Right ventricle myocardium superior (tissue), 1 donor: Measurements from ENCODE around the gene PSMG4. TPM values are rescaled to one million over a fixed set of nuclear protein-coding genes. Genes with fewer than 3 reads are reported as not detected.

Experiments used
- ATAC-seq: fragments of 200-7000 bp; cut with Tn5 transposase; one replicate; pipeline ENCODE4 v1.9.1; 2020; ENCODE audit warnings: mild to moderate bottlenecking; ENCODE audit not compliant: poor library complexity
- DNase-seq: peaks from one replicate; pipeline ENCODE4 v3.0.0-alpha.2; 2020
- intact Hi-C: fragments of 100-400 bp; cut with DNase I; formaldehyde crosslinking; loops from one replicate; pipeline ENCODE4 v1.11.2; 2022
- long read RNA-seq: library from polyadenylated mRNA; unstranded; transcript quantifications from one replicate; pipeline ENCODE4 v2.0.0, GENCODE V29; 2021
- total RNA-seq: library from RNA; stranded (reverse); fragmentation: NEBNext Ultra II Directional; extraction: Animal tissue kit (Norgen Biotek cat#: 25700); gene quantifications from one replicate; pipeline ENCODE4 v1.2.1, GENCODE V29; 2021
- donor health status: DM: no; HTN: yes; CAD: no; lungs with severe emphysema.

PSMG4 gene
- total RNA-seq: 8.9 TPM
- long read RNA-seq, transcript PSMG4-206 (3 exons, 838 nt): major isoform, 6 of 11 reads
- long read RNA-seq, partial matches to known transcripts: 0 of 11 reads
- long read RNA-seq, other reads (novel, unspliced or antisense): 2 of 11 reads

GRCh38 chr6:3258720-3259490 is at the start of gene PSMG4:
Gene PSMG4 (plus strand): TSS chr6:3258947. CDS start chr6:3259023, 76 bp downstream.
- intact Hi-C loops: no loop called here
- peak; percentile 97 for DNase-seq
- peak; percentile 99 for ATAC-seq

DNA sequence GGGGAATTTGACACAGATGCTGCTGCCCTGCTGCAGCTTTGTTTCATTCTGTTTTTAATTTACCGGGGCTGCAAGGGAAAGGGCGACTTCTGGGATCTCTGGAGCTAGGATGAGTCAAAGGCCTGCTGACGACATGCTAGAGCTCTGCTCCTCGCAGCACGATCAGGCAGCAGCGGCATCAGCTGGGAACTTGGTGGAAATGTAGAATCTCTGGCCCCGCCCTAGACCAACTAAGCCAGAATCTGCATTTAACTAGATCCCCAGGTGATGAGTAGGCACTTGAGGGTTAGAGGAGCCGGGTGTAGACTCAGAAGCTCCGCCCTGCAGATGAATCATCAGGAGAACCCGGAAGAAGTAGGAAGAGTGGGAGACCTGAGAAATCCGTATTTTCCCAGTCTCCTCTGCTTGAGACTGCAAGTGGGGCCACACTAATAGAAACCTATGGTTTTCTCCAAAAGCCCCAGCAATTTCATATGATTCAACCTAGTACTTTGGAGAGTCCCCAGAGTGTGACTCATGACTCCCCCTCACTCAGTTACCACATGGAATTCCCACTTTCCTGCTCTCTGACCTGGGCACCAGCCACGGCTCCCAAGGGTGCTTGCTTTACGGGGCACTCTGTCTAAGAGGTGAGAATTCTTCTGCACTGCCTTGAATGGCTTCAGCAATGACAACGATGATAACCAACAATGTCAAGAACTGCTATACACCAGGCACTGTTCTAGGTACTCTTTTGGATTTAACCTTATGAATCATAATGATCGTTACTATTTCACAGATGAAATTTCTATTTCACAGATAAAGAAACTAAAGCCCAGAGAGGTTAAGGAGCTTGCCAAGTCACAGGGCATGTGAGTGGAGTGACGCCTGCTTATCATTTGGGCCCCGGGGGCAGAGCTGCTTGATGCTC is 49.4 kb upstream of the PSMG4 start:
- intact Hi-C loops: no loop called here
- DNase-seq: no peak
- ATAC-seq: peak; percentile 41

DNA sequence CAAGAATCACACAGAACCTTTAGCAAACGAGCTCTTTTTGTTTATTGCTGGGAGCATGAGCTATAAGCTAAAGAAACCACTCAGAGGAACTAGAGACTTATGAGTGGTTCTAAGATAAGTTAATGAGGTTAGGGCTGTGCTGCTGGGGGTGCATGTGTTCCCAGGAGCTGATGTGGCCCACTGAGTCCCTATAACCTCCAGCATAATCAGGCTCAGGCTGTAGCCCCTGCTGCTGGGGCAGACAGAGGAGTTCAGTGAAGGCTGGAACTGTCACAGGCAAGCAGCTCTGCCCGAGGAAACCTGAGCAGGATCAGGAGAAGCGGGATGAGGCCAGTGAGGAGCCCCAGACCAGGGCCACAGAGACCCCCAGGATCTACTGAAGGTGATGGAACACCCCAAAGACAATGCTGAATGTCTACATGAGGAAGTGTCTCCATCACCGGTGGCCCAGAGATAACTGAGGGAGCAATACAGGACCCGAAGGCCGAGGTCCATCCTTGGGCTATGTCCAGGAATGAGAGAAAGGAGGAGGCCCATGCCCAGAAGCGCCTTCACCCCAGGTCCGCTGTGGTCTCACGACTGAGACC is 48.6 kb upstream of the PSMG4 start:
- intact Hi-C loops: no loop called here
- DNase-seq (no peak), ATAC-seq (no peak)

GRCh38 chr6:3211681-3212080 is 47.1 kb upstream of the PSMG4 start:
- intact Hi-C loops: no loop called here
- DNase-seq (no peak), ATAC-seq (no peak)

DNA sequence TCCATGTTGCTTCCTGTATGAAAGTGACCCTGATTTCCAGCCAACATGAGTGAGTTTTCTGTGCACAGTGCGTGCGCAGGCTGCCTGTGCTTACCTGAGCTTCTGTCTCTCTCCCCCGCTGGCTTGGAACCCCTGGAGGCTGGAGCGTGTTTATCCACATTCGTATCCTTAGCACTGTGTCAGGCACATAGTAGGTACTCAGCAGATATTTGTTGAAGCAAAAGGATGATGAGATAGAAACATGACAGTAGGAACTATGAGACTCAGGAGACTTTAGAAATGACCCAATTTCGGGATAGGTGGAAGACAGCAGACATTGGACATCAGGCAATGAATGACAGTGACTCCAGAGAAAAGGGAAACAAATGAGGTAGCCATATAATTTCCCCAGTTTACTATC is 46.5 kb upstream of the PSMG4 start:
- ATAC-seq (no peak), DNase-seq (no peak)
- intact Hi-C loops: no loop called here

GRCh38 chr6:3213334-3213695 is 45.4 kb upstream of the PSMG4 start:
- intact Hi-C loops: no loop called here
- ATAC-seq: no peak

GRCh38 chr6:3214898-3215297 is 43.8 kb upstream of the PSMG4 start:
- DNase-seq (no peak), ATAC-seq (no peak)
- intact Hi-C loops: no loop called here

More at GRCh38 chr6:3213334-3213695, 45.4 kb upstream of the PSMG4 start:
- no peak for DNase-seq

- DNase-seq (no peak), ATAC-seq (no peak)
- intact Hi-C loops: no loop called here
These were observed 41.5 kb upstream of the PSMG4 start for GRCh38 chr6:3217286-3217685.

DNA sequence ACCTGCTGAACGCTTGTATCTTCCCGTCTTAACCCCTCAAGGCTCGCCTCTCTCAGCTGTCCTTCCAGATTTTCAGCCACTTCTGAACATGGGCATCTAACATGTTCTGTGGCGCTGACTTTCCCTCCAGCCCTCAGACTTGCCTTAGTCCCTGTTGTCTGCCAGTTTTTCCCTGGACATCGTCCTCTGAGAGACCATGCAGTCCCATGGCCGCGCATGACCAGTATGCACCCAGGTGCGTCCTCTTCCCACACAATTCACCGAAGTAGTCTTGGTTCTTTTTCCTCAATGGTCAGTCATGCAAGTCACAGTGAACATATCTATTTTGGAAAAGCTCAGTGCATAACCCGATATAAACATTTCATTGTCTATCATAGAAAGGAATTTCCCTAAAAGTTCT is 40.5 kb upstream of the PSMG4 start:
- intact Hi-C loops: no loop called here
- ATAC-seq (no peak), DNase-seq (no peak)

- ATAC-seq: no peak
- no peak for DNase-seq
- intact Hi-C loops: no loop called here
These were observed 38.4 kb upstream of the PSMG4 start for GRCh38 chr6:3220366-3220765.

- intact Hi-C loops: no loop called here
- DNase-seq (no peak), ATAC-seq (no peak)
These were observed 37.2 kb upstream of the PSMG4 start for GRCh38 chr6:3221578-3221977.

GRCh38 chr6:3222506-3223038 is 36.2 kb upstream of the PSMG4 start:
- no peak for DNase-seq
- ATAC-seq: no peak
- intact Hi-C loops: no loop called here

DNA sequence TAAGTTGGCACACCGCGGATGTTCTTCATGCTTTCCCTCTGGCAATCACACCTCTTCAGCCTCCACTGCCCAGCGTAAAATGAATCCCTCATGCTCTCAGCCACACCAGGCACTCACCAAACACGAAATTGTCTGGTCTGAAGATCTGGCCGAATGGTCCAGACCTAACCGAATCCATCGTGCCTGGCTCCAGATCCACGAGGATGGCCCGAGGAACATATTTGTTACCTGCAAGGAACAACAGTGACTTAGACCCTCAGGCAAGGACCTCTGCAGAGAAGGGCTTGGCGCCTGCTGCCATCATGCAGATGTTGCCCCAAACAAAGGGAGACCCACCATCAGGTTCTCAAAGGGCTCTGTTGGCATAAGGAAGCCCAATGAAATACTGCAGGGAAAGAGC is 32.7 kb upstream of the PSMG4 start:
- no peak for DNase-seq
- ATAC-seq: no peak
- intact Hi-C loops: no loop called here

- intact Hi-C loops: no loop called here
- DNase-seq (no peak), ATAC-seq (no peak)
These were observed 32.0 kb upstream of the PSMG4 start for GRCh38 chr6:3226481-3227362.

GRCh38 chr6:3227363-3228045 is 31.2 kb upstream of the PSMG4 start, which contains the start of gene TUBB2B:
Gene TUBB2B (minus strand): TSS chr6:3227653. CDS start chr6:3227543, 110 bp downstream.
- DNase-seq (peak; percentile 44), ATAC-seq (peak; percentile 30)
- intact Hi-C loops: no loop called here

DNA sequence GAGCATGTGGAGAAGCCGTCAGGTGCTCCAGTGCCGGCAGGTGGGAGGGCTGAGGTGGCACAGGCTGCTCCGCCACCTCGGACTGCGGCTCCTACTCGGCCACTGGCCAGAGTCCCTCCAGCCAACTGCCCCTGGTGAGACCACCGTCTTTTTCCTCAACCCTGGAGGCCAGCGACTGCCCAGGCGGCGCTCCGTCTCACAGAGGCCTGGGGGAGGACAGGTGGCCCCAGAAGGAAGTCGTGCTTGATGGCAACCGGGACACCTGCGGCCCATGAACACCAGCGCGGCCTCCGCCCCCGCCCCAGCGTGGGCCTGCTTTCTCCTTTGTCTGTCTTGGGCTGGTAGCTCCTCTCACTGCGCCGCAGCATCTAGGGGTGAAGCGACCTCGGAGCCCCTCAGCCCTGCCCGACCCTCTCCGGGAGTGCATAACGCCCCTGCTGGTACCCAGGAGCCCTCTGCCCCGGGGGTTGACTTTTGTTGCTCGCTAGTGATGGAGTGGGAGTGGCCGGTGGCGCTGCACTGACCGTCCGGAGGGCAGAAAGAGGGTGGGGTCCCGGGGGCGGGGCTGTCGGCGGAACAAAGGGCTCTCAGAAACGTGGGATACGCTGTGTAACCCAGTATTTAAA is 30.6 kb upstream of the PSMG4 start:
- no peak for DNase-seq
- no peak for ATAC-seq
- intact Hi-C loops: no loop called here
